K562 (cell line): ENCODE measurements around the gene CLCN1. TPM values are rescaled to one million over a fixed set of nuclear protein-coding genes. Genes with fewer than 3 reads are reported as not detected.

Source experiments
- BCL6 ChIP-seq: fragments of 250-450 bp; sonication (Bioruptor Pico); IDR thresholded peaks from 2 replicates; pipeline ENCODE4 v1.4.0; 2020
- BMI1 ChIP-seq: fragments of 150-350 bp; IDR thresholded peaks from 2 replicates; pipeline ENCODE4 v1.6.1; 2014; ENCODE audit warnings: low read length
- CBFB ChIP-seq: sonication (generic); formaldehyde crosslinking; IDR thresholded peaks from 2 replicates; pipeline ENCODE4 v1.4.0; 2020; ENCODE audit warnings: mild to moderate bottlenecking, missing genetic modification reagents
- ERF ChIP-seq: fragments of 450-650 bp; formaldehyde crosslinking; IDR thresholded peaks from 2 replicates; pipeline ENCODE4 v1.4.0; 2020; ENCODE audit warnings: mild to moderate bottlenecking, mixed read lengths
- FOXA1 ChIP-seq: fragments of 450-650 bp; IDR thresholded peaks from 2 replicates; pipeline ENCODE4 v1.6.1; 2016; ENCODE audit warnings: mild to moderate bottlenecking, borderline replicate concordance
- GATAD2B ChIP-seq: fragments of 450-650 bp; IDR thresholded peaks from 2 replicates; pipeline ENCODE4 v1.6.1; 2017; ENCODE audit warnings: mild to moderate bottlenecking, borderline replicate concordance
- HDGF ChIP-seq: fragments of 450-650 bp; IDR thresholded peaks from 2 replicates; pipeline ENCODE4 v1.6.1; 2016
- MYC ChIP-seq, 2 experiments: fragments of 250-450 bp in 1 of 2; sonication (Bioruptor Pico) in 1 of 2; IDR thresholded peaks; 2 replicates each; pipeline versions ENCODE4 v1.5.1 to v1.6.1; 2012 to 2021; ENCODE audit warnings: low read depth in 2 of 2, borderline replicate concordance in 1 of 2, improper control_type of control experiment in 1 of 2, low read length in 1 of 2, mild to moderate bottlenecking in 1 of 2, moderate library complexity in 1 of 2
- NELFE ChIP-seq: IDR thresholded peaks from 2 replicates; pipeline ENCODE4 v1.6.1; 2011; ENCODE audit warnings: mild to moderate bottlenecking; ENCODE audit not compliant: insufficient read depth, insufficient read length
- SETDB1 ChIP-seq: IDR thresholded peaks from one replicate; pipeline ENCODE4 v1.6.1; 2012; ENCODE audit warnings: low read length, control low read depth, inconsistent platforms
- SMAD1 ChIP-seq: fragments of 150-350 bp; IDR thresholded peaks from 2 replicates; pipeline ENCODE4 v1.6.1; 2014; ENCODE audit warnings: low read length, low read depth; ENCODE audit not compliant: partially characterized antibody
- THRAP3 ChIP-seq: fragments of 450-650 bp; IDR thresholded peaks from 2 replicates; pipeline ENCODE4 v1.6.1; 2016; ENCODE audit warnings: mild to moderate bottlenecking, inconsistent platforms, borderline replicate concordance
- ZBED1 ChIP-seq: IDR thresholded peaks from 2 replicates; pipeline ENCODE4 v1.6.1; 2014
- ZFP1 ChIP-seq: fragments of 450-650 bp; formaldehyde crosslinking; IDR thresholded peaks from 2 replicates; pipeline ENCODE4 v1.4.0; 2020; ENCODE audit warnings: mild to moderate bottlenecking, mixed read lengths
- ZNF253 ChIP-seq: fragments of 250-450 bp; sonication (Bioruptor Pico); conservative IDR thresholded peaks from 2 replicates; pipeline ENCODE4 v1.6.1; 2021; ENCODE audit warnings: mild to moderate bottlenecking
- ZNF354B ChIP-seq: fragments of 250-450 bp; sonication (Bioruptor Pico); IDR thresholded peaks from 2 replicates; pipeline ENCODE4 v1.4.0; 2020
- ZNF436 ChIP-seq: fragments of 250-450, 450-650 bp; sonication (Bioruptor Pico); formaldehyde crosslinking; IDR thresholded peaks from 2 replicates; pipeline ENCODE4 v1.7.0; 2020; ENCODE audit warnings: mild to moderate bottlenecking
- ZNF512 ChIP-seq: IDR thresholded peaks from 2 replicates; pipeline ENCODE4 v1.6.1; 2016; ENCODE audit warnings: missing genetic modification characterization, missing compliant biosample characterization
- polyA plus RNA-seq, 8 experiments: library from polyadenylated mRNA; depleted of rRNA in 4 of 8; stranded (reverse) in 5 of 8; unstranded in 3 of 8; fragments of >200 nt; fragmentation: Nextera tagmentation in 2 of 8; fragmentation: Illumina TruSeq in 1 of 8; extraction: Ambion mirVana in 2 of 8; extraction: Trizol in 1 of 8; gene quantifications; 2 replicates each; pipeline versions ENCODE4 v1.2.1 to v1.2.3, GENCODE V29; 2011 to 2014; ENCODE audit warnings: inconsistent platforms in 1 of 8, missing spikeins in 1 of 8
- total RNA-seq, 7 experiments: library from RNA; depleted of rRNA in 6 of 7; stranded (reverse); fragments of >200 nt in 6 of 7; fragmentation: Illumina TruSeq in 2 of 7; extraction: Trizol in 2 of 7; gene quantifications; 2 replicates each; pipeline versions ENCODE4 v1.2.1 to v1.2.3, GENCODE V29; 2011 to 2021; ENCODE audit warnings: low replicate concordance in 1 of 7
- TF ChIP-seq, protein P1 (sequence below): fragments of 450-650 bp; IDR thresholded peaks from 2 replicates; pipeline ENCODE4 v1.6.1; 2017; ENCODE audit warnings: antibody characterized with exemption, mild to moderate bottlenecking
- TF ChIP-seq, protein P2 (sequence below): IDR thresholded peaks from 3 replicates; pipeline ENCODE4 v1.6.1; 2011; ENCODE audit warnings: borderline replicate concordance, mild to moderate bottlenecking, moderate library complexity; ENCODE audit not compliant: insufficient read length; ENCODE audit errors: extremely low read depth

CLCN1 gene
- total and polyA plus RNA-seq, 9 of the 15 experiments (the other 6 are each of a cell fraction or from before 2014, with no cell fraction given) = 0.01 to 0.11 (median 0.04) TPM; not detected in 4

DNA sequence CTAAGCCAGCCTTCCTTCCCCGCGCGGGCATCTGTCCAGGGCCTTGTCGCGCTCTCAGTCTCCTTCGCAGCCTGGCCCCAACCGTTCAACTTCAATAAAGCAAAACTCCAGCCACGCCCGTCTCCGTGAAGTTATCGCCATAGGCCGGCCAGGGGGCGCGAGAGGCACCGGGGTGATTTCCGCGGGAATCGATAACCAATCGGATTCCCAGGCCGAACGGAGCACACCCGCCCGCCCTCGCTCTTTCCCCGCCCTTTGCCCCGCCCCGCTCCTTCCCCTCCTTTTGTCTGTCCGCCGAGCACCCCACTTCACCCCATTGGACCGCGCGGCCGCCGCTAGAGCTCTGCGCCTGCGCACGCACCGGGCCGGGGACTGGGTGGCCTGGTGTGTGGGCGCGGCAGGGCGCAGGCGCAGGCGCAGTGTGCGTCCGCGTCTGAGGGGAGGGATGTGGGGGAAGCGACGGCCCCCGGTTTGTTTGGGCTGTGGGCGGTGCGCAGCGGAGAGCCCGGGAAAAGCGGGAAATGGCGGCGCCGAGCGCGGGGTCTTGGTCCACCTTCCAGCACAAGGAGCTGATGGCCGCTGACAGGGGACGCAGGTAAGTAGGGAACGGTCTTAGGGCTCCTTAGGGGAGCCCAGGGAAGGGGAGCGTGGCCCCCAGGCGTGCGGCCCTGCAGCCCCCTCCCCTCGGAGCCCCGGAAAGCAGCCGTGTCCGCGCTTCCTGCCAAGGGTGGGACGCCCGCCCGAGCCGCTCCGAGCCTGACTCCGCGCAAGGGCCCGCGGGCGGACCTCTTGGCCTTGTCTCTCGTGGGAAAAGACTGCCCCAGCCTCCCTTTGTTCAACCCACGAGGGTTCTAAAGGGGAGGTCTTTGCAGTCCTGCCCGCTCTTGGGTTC is 27.7 kb upstream of the CLCN1 start, which contains the start of gene CASP2 (continued):
- TF ChIP-seq ZFP1 (CRISPR knock-in tag) (no peak), HDGF (no peak), CBFB (CRISPR knock-in tag) (no peak), MYC (IDR thresholded peaks at IDR 0.05; ENCODE audit: low read depth, low read length) (peak; percentile 79), MYC (CRISPR knock-in tag; IDR thresholded peaks at IDR 0.05; ENCODE audit: borderline replicate concordance, low read depth) (peak; percentile 84; the same call in 1 of the 2 replicates), NELFE (no peak), SETDB1 (no peak), THRAP3 (no peak; the same call in 1 of the 2 replicates), ERF (CRISPR knock-in tag) (peak; percentile 92), BCL6 (CRISPR knock-in tag) (no peak), SMAD1 (peak; percentile 58), ZNF253 (CRISPR knock-in tag) (no peak), BMI1 (0 out of 2 replicates have a peak, but pooled peaks have one; percentile 31), FOXA1 (no peak), GATAD2B (peak; percentile 67), ZNF436 (CRISPR knock-in tag) (no peak), ZBED1 (no peak; the same call in 1 of the 2 replicates), ZNF512 (tag) (no peak), ZNF354B (CRISPR knock-in tag) (no peak)
- TF ChIP-seq, protein P1, sequence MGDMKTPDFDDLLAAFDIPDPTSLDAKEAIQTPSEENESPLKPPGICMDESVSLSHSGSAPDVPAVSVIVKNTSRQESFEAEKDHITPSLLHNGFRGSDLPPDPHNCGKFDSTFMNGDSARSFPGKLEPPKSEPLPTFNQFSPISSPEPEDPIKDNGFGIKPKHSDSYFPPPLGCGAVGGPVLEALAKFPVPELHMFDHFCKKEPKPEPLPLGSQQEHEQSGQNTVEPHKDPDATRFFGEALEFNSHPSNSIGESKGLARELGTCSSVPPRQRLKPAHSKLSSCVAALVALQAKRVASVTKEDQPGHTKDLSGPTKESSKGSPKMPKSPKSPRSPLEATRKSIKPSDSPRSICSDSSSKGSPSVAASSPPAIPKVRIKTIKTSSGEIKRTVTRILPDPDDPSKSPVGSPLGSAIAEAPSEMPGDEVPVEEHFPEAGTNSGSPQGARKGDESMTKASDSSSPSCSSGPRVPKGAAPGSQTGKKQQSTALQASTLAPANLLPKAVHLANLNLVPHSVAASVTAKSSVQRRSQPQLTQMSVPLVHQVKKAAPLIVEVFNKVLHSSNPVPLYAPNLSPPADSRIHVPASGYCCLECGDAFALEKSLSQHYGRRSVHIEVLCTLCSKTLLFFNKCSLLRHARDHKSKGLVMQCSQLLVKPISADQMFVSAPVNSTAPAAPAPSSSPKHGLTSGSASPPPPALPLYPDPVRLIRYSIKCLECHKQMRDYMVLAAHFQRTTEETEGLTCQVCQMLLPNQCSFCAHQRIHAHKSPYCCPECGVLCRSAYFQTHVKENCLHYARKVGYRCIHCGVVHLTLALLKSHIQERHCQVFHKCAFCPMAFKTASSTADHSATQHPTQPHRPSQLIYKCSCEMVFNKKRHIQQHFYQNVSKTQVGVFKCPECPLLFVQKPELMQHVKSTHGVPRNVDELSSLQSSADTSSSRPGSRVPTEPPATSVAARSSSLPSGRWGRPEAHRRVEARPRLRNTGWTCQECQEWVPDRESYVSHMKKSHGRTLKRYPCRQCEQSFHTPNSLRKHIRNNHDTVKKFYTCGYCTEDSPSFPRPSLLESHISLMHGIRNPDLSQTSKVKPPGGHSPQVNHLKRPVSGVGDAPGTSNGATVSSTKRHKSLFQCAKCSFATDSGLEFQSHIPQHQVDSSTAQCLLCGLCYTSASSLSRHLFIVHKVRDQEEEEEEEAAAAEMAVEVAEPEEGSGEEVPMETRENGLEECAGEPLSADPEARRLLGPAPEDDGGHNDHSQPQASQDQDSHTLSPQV = peak; percentile 98
- TF ChIP-seq, protein P2, sequence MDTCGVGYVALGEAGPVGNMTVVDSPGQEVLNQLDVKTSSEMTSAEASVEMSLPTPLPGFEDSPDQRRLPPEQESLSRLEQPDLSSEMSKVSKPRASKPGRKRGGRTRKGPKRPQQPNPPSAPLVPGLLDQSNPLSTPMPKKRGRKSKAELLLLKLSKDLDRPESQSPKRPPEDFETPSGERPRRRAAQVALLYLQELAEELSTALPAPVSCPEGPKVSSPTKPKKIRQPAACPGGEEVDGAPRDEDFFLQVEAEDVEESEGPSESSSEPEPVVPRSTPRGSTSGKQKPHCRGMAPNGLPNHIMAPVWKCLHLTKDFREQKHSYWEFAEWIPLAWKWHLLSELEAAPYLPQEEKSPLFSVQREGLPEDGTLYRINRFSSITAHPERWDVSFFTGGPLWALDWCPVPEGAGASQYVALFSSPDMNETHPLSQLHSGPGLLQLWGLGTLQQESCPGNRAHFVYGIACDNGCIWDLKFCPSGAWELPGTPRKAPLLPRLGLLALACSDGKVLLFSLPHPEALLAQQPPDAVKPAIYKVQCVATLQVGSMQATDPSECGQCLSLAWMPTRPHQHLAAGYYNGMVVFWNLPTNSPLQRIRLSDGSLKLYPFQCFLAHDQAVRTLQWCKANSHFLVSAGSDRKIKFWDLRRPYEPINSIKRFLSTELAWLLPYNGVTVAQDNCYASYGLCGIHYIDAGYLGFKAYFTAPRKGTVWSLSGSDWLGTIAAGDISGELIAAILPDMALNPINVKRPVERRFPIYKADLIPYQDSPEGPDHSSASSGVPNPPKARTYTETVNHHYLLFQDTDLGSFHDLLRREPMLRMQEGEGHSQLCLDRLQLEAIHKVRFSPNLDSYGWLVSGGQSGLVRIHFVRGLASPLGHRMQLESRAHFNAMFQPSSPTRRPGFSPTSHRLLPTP = no peak
